Liver (tissue), 9 donors: ENCODE results near the gene KIAA0825. TPM values are rescaled to one million over a fixed set of nuclear protein-coding genes. Genes with fewer than 3 reads are reported as not detected.

Experiments used
- DNase-seq: peaks from one replicate; pipeline ENCODE4 v3.0.0-alpha.2; 2017; ENCODE audit warnings: low spot score
- H3K27ac ChIP-seq, 2 donors: one replicate each; pipeline ENCODE4 v1.7.0; 2013; ENCODE audit warnings: inconsistent platforms in 2 of 2, low read length in 2 of 2, control low read depth in 1 of 2, low read depth in 1 of 2, mild to moderate bottlenecking in 1 of 2
- H3K27me3 ChIP-seq, 4 donors: one replicate each; pipeline versions ENCODE4 v1.6.1 to v1.7.0; 2013; ENCODE audit warnings: low read length in 3 of 4, inconsistent platforms in 1 of 4, mild to moderate bottlenecking in 1 of 4, moderate library complexity in 1 of 4; ENCODE audit not compliant: control insufficient read depth in 4 of 4, insufficient read depth in 4 of 4
- H3K36me3 ChIP-seq, 4 donors: one replicate each; pipeline versions ENCODE4 v1.6.1 to v1.7.0; 2013; ENCODE audit warnings: low read length in 3 of 4, mild to moderate bottlenecking in 3 of 4, low read depth in 1 of 4, moderate library complexity in 1 of 4; ENCODE audit not compliant: control insufficient read depth in 4 of 4, insufficient read depth in 3 of 4
- H3K4me1 ChIP-seq, 4 donors: one replicate each; pipeline versions ENCODE4 v1.6.1 to v1.7.0; 2013; ENCODE audit warnings: low read length in 3 of 4, mild to moderate bottlenecking in 3 of 4, moderate library complexity in 1 of 4; ENCODE audit not compliant: control insufficient read depth in 4 of 4, insufficient read depth in 4 of 4
- H3K4me3 ChIP-seq, 3 donors: one replicate each; pipeline versions ENCODE4 v1.6.1 to v1.7.0; 2013; ENCODE audit warnings: low read length in 3 of 3, control low read depth in 1 of 3, low read depth in 1 of 3, mild to moderate bottlenecking in 1 of 3
- H3K9ac ChIP-seq, 2 donors: one replicate each; pipeline ENCODE4 v1.7.0; 2013; ENCODE audit warnings: low read length in 2 of 2, mild to moderate bottlenecking in 2 of 2, moderate library complexity in 2 of 2, control low read depth in 1 of 2, low read depth in 1 of 2
- H3K9me3 ChIP-seq, 4 donors: one replicate each; pipeline versions ENCODE4 v1.6.1 to v1.7.0; 2013; ENCODE audit warnings: low read length in 3 of 4; ENCODE audit not compliant: control insufficient read depth in 4 of 4
- ATF3 ChIP-seq: IDR thresholded peaks from 2 replicates; pipeline ENCODE4 v1.6.1; 2016; ENCODE audit warnings: antibody characterized with exemption
- CTCF ChIP-seq: fragments of 150-350 bp; IDR thresholded peaks from 2 replicates; pipeline ENCODE4 v1.5.1; 2017; ENCODE audit warnings: improper control_type of control experiment, low read depth, low read length; ENCODE audit not compliant: missing input control
- EGR1 ChIP-seq, 2 donors: IDR thresholded peaks; 2 replicates each; pipeline ENCODE4 v1.6.1; 2016 to 2018; ENCODE audit warnings: antibody characterized with exemption in 2 of 2, low read depth in 2 of 2
- FOXA1 ChIP-seq: IDR thresholded peaks from 2 replicates; pipeline ENCODE4 v1.6.1; 2016; ENCODE audit warnings: antibody characterized with exemption
- FOXA2 ChIP-seq: IDR thresholded peaks from 2 replicates; pipeline ENCODE4 v1.6.1; 2016; ENCODE audit warnings: antibody characterized with exemption
- GABPA ChIP-seq, 2 donors: IDR thresholded peaks in 1 of 2; conservative IDR thresholded peaks in 1 of 2; 2 replicates each; pipeline ENCODE4 v1.6.1; 2016; ENCODE audit warnings: antibody characterized with exemption in 2 of 2, mild to moderate bottlenecking in 1 of 2, moderate library complexity in 1 of 2
- HNF4A ChIP-seq, 2 donors: conservative IDR thresholded peaks; 2 replicates each; pipeline ENCODE4 v1.6.1; 2016; ENCODE audit warnings: antibody characterized with exemption in 2 of 2, mild to moderate bottlenecking in 2 of 2
- HNF4G ChIP-seq: IDR thresholded peaks from 2 replicates; pipeline ENCODE4 v1.6.1; 2016; ENCODE audit warnings: antibody characterized with exemption
- JUND ChIP-seq, 2 donors: IDR thresholded peaks; 2 replicates each; pipeline ENCODE4 v1.6.1; 2016; ENCODE audit warnings: antibody characterized with exemption in 2 of 2
- MAX ChIP-seq: IDR thresholded peaks from 2 replicates; pipeline ENCODE4 v1.6.1; 2016; ENCODE audit warnings: antibody characterized with exemption
- NR2F2 ChIP-seq: IDR thresholded peaks from 2 replicates; pipeline ENCODE4 v1.6.1; 2016; ENCODE audit warnings: antibody characterized with exemption
- RAD21 ChIP-seq, 2 donors: IDR thresholded peaks; 2 replicates each; pipeline ENCODE4 v1.6.1; 2016; ENCODE audit warnings: antibody characterized with exemption in 2 of 2, mild to moderate bottlenecking in 2 of 2
- REST ChIP-seq: IDR thresholded peaks from 2 replicates; pipeline ENCODE4 v1.6.1; 2016; ENCODE audit warnings: antibody characterized with exemption, mild to moderate bottlenecking
- RXRA ChIP-seq, 2 donors: IDR thresholded peaks; 2 replicates each; pipeline ENCODE4 v1.6.1; 2017 to 2018; ENCODE audit warnings: antibody characterized with exemption in 2 of 2, mild to moderate bottlenecking in 1 of 2
- SP1 ChIP-seq: IDR thresholded peaks from 2 replicates; pipeline ENCODE4 v1.6.1; 2018; ENCODE audit warnings: antibody characterized with exemption, mild to moderate bottlenecking
- TAF1 ChIP-seq: conservative IDR thresholded peaks from 2 replicates; pipeline ENCODE4 v1.6.1; 2016; ENCODE audit warnings: antibody characterized with exemption, mild to moderate bottlenecking
- YY1 ChIP-seq: IDR thresholded peaks from 2 replicates; pipeline ENCODE4 v1.6.1; 2016; ENCODE audit warnings: antibody characterized with exemption, mild to moderate bottlenecking
- ZBTB33 ChIP-seq: IDR thresholded peaks from 2 replicates; pipeline ENCODE4 v1.6.1; 2016; ENCODE audit warnings: antibody characterized with exemption
- WGBS: extraction: QIAGEN DNeasy Blood & Tissue Kit; methylation state at CpG from one replicate; pipeline ENCODE4 v1.1.7; 2013; 5-methylcytosine and 5-hydroxymethylcytosine counted together
- polyA plus RNA-seq, 2 donors: library from polyadenylated mRNA; stranded (reverse) in 1 of 2; unstranded in 1 of 2; fragments of 200-250 nt in 1 of 2; fragments of >200 nt in 1 of 2; fragmentation: Nextera tagmentation in 1 of 2; extraction: Ambion mirVana in 1 of 2; gene quantifications; one replicate each; pipeline versions ENCODE4 v1.2.1 to v1.2.3, GENCODE V29; 2013 to 2015
- total RNA-seq, 2 donors: library from RNA; depleted of rRNA; stranded (reverse); fragments of >200 nt; gene quantifications; one replicate each; pipeline ENCODE4 v1.2.3, GENCODE V29; 2014
- donor health status: healthy.
- donor health status: healthy.
- donor health status: healthy.
- donor health status: healthy.
- donor health status: healthy.

KIAA0825 gene
- total and polyA plus RNA-seq, 4 donors = 0.25 to 3.2 (median 1.2) TPM

- H3K4me3 ChIP-seq = no peak overlapping the region
- no peak overlapping the region for H3K27ac ChIP-seq
- H3K9me3 ChIP-seq = peaks cover 0 to 2% (median 0%) of the 10 kb centered on the region in 4 donors
- H3K9ac ChIP-seq = no peak overlapping the region
- no peaks in the 10 kb centered on the region for H3K27me3 ChIP-seq
- no peak for TF ChIP-seq HNF4A (conservative IDR thresholded peaks at IDR 0.05)
- no peak for TF ChIP-seq TAF1
- TF ChIP-seq GABPA (IDR thresholded peaks at IDR 0.05 in 1 of 2, conservative IDR thresholded peaks at IDR 0.05 in 1 of 2) = no peak
- TF ChIP-seq JUND (IDR thresholded peaks at IDR 0.05) = no peak
- no peak for TF ChIP-seq REST
- no peak for TF ChIP-seq HNF4G
- no peak for TF ChIP-seq NR2F2
- no peak for TF ChIP-seq RXRA (IDR thresholded peaks at IDR 0.05)
- TF ChIP-seq FOXA2 = no peak
- no peak for TF ChIP-seq YY1
- TF ChIP-seq CTCF = no peak
- TF ChIP-seq FOXA1 = no peak
- no peak for TF ChIP-seq MAX
- TF ChIP-seq EGR1 (IDR thresholded peaks at IDR 0.05; ENCODE audit: low read depth in 2 of 2) = no peak
- no peak for TF ChIP-seq SP1
- TF ChIP-seq ZBTB33 = no peak
- TF ChIP-seq ATF3 = no peak
- TF ChIP-seq RAD21 (IDR thresholded peaks at IDR 0.05) = no peak
- no peak for DNase-seq
- peaks cover 0 to 3% (median 1%) of the 10 kb centered on the region in 4 donors for H3K36me3 ChIP-seq
- H3K4me1 ChIP-seq = no peaks in the 10 kb centered on the region
- over 99% methylated on average over 3 of the region's 3 CpGs for WGBS
Observed at GRCh38 chr5:94645053-94645452, 26.6 kb upstream of the KIAA0825 start.
